ENCODE measurements around the gene KLHL26. TPM values are rescaled to one million over a fixed set of nuclear protein-coding genes. Genes with fewer than 3 reads are reported as not detected.

The KLHL26 gene
- polyA plus RNA-seq, 1 donor from 2014 or later: 4.7 TPM

GRCh38 chr19:18718015-18718526 is 81.2 kb downstream of the KLHL26 start:
- H3K4me2 ChIP-seq (ENCODE audit: low read length): no peak overlapping the region
- no peaks in the 10 kb centered on the region for H3K36me3 ChIP-seq (ENCODE audit: insufficient read depth, low read length)
- TF ChIP-seq POLR2AphosphoS5 (IDR thresholded peaks at IDR 0.05): no peak
- no peak for TF ChIP-seq RAD21 (conservative IDR thresholded peaks at IDR 0.05)
- no peak for TF ChIP-seq SMC3 (conservative IDR thresholded peaks at IDR 0.05; ENCODE audit: poor library complexity)
- TF ChIP-seq EP300 (conservative IDR thresholded peaks at IDR 0.05; ENCODE audit: poor library complexity, severe bottlenecking): no peak
- TF ChIP-seq REST (IDR thresholded peaks at IDR 0.05; ENCODE audit: borderline replicate concordance): no peak
- no peak overlapping the region for H2AFZ ChIP-seq (ENCODE audit: low read depth, low read length)
- no peak overlapping the region for H3K27ac ChIP-seq (ENCODE audit: low read length)
- H3K4me3 ChIP-seq (ENCODE audit: low read length): no peak overlapping the region
- H4K20me1 ChIP-seq (ENCODE audit: insufficient read depth): no peaks in the 10 kb centered on the region
- H3K9me2 ChIP-seq (ENCODE audit: insufficient read depth, low read length): no peaks in the 10 kb centered on the region
- H3K79me2 ChIP-seq (replicated peaks; ENCODE audit: insufficient read depth, low read length): no peaks in the 10 kb centered on the region
- no peaks in the 10 kb centered on the region for H3K27me3 ChIP-seq (ENCODE audit: insufficient read depth, low read depth, low read length)
- H3K9ac ChIP-seq (ENCODE audit: low read length): no peak overlapping the region
- H3K9me3 ChIP-seq (ENCODE audit: low read length): no peaks in the 10 kb centered on the region
- H3F3A ChIP-seq (ENCODE audit: insufficient read depth, low read length, poor library complexity, severe bottlenecking): no peaks in the 10 kb centered on the region

GRCh38 chr19:18718846-18719458 is 82.1 kb downstream of the KLHL26 start:
- Histone ChIP-seq H3K9me3 (ENCODE audit: low read length) (no peaks in the 10 kb centered on the region), H3K4me2 (ENCODE audit: low read length) (no peak overlapping the region), H3K79me2 (replicated peaks; ENCODE audit: insufficient read depth, low read length) (no peaks in the 10 kb centered on the region), H3K27ac (ENCODE audit: low read length) (no peak overlapping the region), H3K9ac (ENCODE audit: low read length) (no peak overlapping the region), H3F3A (ENCODE audit: insufficient read depth, low read length, poor library complexity, severe bottlenecking) (no peaks in the 10 kb centered on the region), H4K20me1 (ENCODE audit: insufficient read depth) (no peaks in the 10 kb centered on the region), H2AFZ (ENCODE audit: low read depth, low read length) (no peak overlapping the region), H3K27me3 (ENCODE audit: insufficient read depth, low read depth, low read length) (no peaks in the 10 kb centered on the region), H3K9me2 (ENCODE audit: insufficient read depth, low read length) (no peaks in the 10 kb centered on the region), H3K4me3 (ENCODE audit: low read length) (no peak overlapping the region), H3K36me3 (ENCODE audit: insufficient read depth, low read length) (no peaks in the 10 kb centered on the region)
- TF ChIP-seq SMC3 (conservative IDR thresholded peaks at IDR 0.05; ENCODE audit: poor library complexity) (no peak), CTCF (IDR thresholded peaks at IDR 0.05; ENCODE audit: poor library complexity, severe bottlenecking) (no peak), POLR2AphosphoS5 (IDR thresholded peaks at IDR 0.05) (no peak), EZH2 (IDR thresholded peaks at IDR 0.05; ENCODE audit: borderline replicate concordance, insufficient read depth, low read length, poor library complexity, severe bottlenecking) (no peak)

DNA sequence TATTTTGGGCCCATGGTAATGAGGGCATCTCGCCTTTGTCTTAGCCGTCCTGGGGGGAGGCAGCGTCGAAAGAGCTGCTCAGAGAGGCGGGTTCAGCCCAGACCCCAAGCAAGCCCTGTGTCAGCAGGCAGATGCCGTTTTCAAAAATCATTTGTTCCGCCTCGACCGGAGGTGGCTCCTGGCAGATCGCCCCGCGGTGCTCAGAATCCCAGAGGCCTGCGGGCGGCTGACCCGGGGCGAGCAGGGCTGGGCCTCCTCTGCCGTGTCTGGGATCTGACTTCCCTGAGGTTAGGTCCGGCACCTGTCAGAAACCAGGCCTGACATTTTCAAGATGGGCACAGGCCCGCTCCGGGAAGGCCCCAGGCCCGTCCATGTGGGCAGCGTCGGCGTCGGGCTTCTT is 82.7 kb downstream of the KLHL26 start:
- no peaks in the 10 kb centered on the region for H3F3A ChIP-seq (ENCODE audit: insufficient read depth, low read length, poor library complexity, severe bottlenecking)
- no peak overlapping the region for H3K4me3 ChIP-seq (ENCODE audit: low read length)
- no peak overlapping the region for H3K4me2 ChIP-seq (ENCODE audit: low read length)
- H2AFZ ChIP-seq (ENCODE audit: low read depth, low read length): no peak overlapping the region
- H3K79me2 ChIP-seq (replicated peaks; ENCODE audit: insufficient read depth, low read length): no peaks in the 10 kb centered on the region
- no peaks in the 10 kb centered on the region for H4K20me1 ChIP-seq (ENCODE audit: insufficient read depth)
- H3K27ac ChIP-seq (ENCODE audit: low read length): no peak overlapping the region
- no peaks in the 10 kb centered on the region for H3K9me2 ChIP-seq (ENCODE audit: insufficient read depth, low read length)
- no peaks in the 10 kb centered on the region for H3K9me3 ChIP-seq (ENCODE audit: low read length)
- no peak for TF ChIP-seq TAF1 (IDR thresholded peaks at IDR 0.05; ENCODE audit: low read depth)
- no peak for TF ChIP-seq CTCF (IDR thresholded peaks at IDR 0.05; ENCODE audit: poor library complexity, severe bottlenecking)
- TF ChIP-seq MXI1 (conservative IDR thresholded peaks at IDR 0.05; ENCODE audit: poor library complexity, severe bottlenecking): no peak
- TF ChIP-seq POLR2AphosphoS5 (IDR thresholded peaks at IDR 0.05): no peak
- no peak for TF ChIP-seq REST (IDR thresholded peaks at IDR 0.05; ENCODE audit: borderline replicate concordance)
- TF ChIP-seq EZH2 (IDR thresholded peaks at IDR 0.05; ENCODE audit: borderline replicate concordance, insufficient read depth, low read length, poor library complexity, severe bottlenecking): no peak
- TF ChIP-seq SMC3 (conservative IDR thresholded peaks at IDR 0.05; ENCODE audit: poor library complexity): no peak
- TF ChIP-seq EP300 (conservative IDR thresholded peaks at IDR 0.05; ENCODE audit: poor library complexity, severe bottlenecking): no peak
- TF ChIP-seq RAD21 (conservative IDR thresholded peaks at IDR 0.05): no peak
- no peaks in the 10 kb centered on the region for H3K36me3 ChIP-seq (ENCODE audit: insufficient read depth, low read length)
- no peak overlapping the region for H3K9ac ChIP-seq (ENCODE audit: low read length)
- H3K27me3 ChIP-seq (ENCODE audit: insufficient read depth, low read depth, low read length): no peaks in the 10 kb centered on the region

All from neural cell (in vitro differentiated cells).